Lung microvascular endothelial cell (primary cell): ENCODE data around the gene HTR1A. TPM values are rescaled to one million over a fixed set of nuclear protein-coding genes. Genes with fewer than 3 reads are reported as not detected.

Experiments
- DNase-seq, 2 donors: peaks; one replicate each; pipeline versions ENCODE4 v3.0.0 to v3.0.0-alpha.2; 2010; ENCODE audit warnings: low read depth in 2 of 2
- total RNA-seq: library from RNA; depleted of rRNA; stranded (reverse); fragments of >200 nt; gene quantifications from 2 replicates; pipeline ENCODE4 v1.2.1, GENCODE V29; 2014

HTR1A gene
- total RNA-seq, result not detected in 2 replicates

DNA sequence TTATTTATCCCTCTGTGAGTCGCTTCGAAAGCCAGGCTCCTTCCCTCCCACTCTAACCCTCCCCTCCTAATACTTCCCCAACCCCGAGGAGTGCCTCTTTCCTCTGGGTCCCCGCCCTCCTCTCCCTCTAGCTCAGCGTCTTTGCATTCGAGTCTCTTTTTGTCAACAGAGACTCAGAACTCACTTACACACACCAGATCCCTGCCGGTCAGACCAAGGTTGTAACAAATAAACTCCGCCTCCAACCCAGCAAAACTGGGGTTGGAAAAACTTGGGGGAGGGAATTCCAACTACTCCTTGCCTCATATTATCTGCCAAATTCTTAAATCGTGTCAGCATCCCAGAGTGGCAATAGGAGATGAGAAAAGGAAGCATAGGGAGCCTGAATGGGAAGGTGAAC is at the start of gene HTR1A:
Gene HTR1A (minus strand): TSS at position 167 of the 400 bp plus-strand sequence. CDS start 726 bp downstream, outside the sequence.
- no peak for DNase-seq

DNA sequence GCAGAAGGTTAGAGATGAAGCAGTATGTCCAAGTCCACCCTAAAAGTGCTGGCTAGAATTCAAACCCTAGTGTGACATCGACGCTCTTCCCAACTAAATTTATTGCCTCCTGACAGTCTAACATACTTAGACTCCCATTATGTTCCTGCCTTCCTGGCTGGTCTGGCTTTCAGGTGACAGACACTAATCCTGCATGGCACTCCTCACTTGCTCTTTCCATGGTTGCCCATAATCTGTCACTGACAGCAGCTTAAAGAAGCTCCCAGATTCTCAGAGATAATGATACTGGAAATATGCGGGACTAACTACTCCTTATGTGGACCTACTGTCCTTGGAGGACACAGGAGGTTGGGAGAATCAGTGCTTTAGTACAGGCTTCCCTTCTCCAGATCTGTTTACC is 41.7 kb upstream of the HTR1A start:
- DNase-seq, result no peak

DNA sequence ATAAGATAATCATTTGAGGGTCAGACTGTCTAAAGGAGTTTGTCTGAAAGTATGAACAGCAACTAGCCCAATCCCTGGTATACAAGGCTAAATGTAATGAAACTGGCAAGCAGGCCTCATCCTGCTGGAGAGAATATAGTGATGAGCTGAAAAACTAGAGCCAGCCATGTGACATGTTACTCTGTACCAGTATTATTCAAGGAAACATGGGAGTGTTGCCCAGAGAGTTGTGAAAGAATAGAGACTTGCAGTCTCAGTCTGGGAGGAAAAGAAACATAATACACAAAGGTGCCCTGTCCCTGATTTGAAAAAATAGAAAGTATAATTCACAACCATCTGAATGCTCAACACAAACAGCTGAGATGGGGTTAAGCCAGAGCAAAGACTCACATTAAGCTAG is 37.9 kb upstream of the HTR1A start:
- no peak for DNase-seq

DNA sequence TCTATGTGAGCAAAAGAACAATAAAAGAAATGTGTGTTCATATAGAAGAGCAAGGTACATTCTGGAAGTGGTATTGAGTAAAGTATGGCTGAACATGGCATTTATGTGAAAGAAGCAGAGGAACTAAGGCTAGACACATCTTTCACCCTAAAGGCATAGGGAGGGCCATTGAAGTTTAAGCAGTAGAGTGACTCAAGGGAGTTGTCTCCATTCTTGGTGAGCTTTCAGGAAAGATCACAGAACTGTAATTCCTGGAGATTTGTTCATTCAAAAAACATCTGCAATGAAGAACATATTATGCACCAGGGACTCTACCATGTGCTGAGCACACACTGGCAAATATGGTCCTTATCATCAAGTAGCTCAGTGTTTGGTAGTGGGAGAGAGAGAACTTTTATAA is 24.8 kb upstream of the HTR1A start:
- no peak for DNase-seq

DNA sequence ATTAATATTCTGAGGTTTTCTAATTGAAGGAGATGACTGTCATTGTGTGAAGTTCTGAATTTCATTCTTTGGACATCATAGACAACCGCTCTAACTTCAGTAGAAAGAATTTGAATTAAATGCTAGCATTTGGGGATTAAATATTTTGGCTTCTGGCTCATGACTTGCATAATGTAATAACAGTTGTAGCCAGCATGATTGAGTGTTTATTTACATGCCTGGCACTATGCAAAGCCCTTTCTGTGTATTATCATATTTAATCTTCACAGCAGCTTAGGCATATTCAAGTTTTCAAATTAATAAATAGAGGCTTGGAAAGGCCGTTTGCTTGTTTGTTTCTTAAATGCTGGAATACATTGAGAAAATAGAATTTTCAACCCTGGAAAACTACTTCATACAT is 19.6 kb upstream of the HTR1A start:
- DNase-seq, result no peak

DNA sequence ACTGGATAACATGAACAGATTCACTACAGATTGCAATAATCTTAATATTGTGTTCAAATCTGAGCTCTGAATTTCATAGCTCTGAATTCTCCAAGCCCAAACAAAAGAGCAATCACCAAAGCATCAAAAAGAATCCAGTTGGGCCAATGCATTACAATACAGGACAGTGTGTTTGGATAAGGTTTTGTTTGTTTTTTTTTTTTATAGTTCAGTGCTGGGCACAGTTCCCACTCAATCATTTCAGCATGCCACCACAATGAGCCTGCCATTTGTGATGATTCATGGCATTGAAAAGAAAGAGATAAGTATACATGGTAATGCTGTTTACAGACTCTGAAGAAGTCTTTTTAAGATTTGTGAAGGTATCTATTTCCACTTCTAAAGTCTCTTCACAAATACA is 1.7 kb upstream of the HTR1A start:
- DNase-seq, result no peak

DNA sequence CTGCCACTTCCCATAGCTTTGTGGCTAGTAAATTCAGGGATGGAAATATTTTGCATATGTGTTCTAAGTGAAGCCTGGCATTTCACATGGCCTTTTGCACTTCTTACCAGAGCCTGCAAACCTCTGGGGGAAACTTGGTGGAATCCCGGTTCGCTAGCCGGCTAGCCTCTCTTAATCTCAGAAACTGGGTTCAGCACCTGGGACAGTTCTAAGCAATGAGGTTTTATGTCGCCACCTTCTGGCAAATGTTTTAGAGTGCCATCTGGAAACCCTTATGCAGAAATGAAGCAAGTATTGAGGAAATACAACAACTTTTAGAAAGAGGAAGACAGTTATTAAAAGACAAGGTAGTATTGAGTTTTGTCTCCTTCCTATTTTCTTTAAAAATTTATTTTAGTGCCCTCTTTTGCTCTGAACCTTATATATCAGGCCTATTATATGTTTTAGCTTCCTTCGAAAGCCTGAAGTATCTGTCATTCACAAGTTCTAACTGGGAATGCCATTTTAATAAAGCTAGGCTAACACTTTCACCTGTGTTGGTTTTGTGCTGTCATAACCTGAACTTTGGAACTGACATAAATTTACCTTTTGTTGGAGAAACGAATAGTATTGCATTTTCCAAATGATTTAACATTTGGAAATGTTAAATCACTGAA is 963 bp upstream of the HTR1A start:
- peak; percentile 74 to 80 for DNase-seq

DNA sequence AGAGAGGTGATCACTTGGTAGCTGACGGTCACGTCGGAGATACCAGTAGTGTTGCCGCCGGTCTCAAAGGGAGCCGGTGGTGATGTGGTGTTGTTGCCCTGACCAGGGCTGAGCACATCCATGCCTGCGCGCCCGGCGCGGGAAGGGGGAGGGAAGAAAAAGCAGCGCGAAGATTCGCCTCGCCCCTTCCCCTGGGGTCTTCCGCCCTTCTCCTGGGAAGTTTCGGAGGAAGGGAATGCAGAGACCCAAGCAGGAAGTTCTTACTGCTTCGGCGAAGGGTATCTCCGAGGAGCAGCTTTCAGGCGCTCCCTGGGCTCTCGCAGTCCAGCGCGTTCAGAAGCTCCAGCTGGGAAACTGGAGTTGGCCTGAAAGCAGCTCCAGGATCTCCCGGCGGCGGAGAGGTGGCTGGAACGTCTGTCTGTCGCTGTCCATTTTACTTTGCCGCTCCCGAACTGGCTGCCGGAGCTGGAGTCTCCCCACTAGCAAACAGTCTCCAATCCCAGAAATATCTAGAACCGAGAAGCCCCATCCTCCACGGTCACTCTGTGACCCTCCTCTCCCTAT is 565 bp downstream of the HTR1A start:
- DNase-seq, result no peak

DNA sequence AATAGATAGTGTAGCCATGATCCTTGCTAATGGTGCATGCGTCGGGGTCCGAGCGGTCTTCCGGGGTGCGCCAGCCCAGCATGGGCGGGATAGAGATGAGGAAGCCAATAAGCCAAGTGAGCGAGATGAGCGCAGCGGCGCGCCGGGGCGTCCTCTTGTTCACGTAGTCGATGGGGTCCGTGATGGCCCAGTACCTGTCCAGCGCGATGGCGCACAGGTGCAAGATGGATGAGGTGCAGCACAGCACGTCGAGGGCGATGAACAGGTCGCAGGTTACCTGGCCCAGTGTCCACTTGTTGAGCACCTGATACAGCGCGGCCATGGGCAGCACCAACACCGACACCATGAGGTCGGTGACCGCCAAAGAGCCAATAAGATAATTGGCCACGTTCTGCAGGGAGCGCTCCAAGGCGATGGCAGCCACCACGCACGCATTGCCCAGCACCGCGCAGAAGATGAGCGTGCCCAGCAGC is 1.1 kb downstream of the HTR1A start:
- DNase-seq, result no peak

DNA sequence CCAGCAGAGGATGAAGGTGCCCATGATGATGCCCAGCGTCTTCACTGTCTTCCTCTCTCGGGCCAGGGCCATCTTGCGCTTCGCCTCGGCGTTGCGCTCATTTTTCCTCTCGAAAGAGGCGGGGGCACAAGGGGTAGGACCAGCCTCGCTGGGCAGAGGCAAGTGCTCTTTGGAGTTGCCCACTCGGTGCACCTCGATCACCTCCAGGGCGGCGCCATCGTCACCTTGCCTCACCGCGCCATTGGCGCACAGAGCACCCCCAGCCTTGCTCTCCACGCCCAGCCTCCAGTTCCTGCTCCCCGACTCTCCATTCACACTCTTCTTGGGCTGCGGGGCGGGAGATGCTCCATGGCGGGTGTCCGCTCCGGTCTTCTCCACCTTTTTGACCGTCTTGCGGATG is 1.6 kb downstream of the HTR1A start:
- no peak for DNase-seq

DNA sequence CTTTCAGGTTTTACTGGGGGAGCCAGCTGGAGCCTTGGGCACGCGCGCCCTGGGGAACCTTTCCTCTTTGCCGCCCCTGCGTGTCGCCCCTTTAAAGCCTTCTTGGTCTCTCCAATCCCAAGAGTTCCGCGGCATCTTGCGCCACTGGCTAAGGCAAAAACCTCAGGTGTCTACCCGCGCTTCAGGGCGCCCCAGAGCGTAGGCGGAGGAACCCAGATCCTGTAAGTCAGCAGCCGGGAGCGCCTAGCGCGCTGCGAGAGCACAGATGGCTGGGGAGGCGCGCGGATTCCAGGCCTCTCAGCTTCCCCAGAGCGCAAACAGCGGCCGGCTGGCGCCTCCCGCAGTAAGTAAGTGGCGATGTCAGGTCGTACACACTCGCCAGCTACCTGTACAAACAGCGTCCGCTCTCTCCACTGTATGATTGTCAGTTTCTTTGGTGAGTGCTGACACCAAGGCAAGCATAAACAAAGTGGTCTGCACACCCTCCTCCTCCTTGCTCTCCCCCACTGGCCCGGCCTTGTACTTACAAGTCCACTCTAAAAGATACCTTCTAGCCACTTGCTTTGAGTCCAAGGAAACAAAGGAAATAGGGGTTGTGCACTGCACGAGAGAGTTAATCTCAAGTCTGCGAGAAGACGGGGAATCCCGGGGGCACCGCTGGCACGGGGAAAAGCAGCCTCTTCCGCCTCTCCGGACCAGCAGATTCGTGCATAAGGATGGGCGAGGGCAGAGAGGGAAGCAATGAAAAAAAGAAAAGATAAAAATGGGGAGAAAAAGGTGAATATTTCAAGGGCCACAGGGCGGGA is 2.9 kb downstream of the HTR1A start:
- no peak for DNase-seq

DNA sequence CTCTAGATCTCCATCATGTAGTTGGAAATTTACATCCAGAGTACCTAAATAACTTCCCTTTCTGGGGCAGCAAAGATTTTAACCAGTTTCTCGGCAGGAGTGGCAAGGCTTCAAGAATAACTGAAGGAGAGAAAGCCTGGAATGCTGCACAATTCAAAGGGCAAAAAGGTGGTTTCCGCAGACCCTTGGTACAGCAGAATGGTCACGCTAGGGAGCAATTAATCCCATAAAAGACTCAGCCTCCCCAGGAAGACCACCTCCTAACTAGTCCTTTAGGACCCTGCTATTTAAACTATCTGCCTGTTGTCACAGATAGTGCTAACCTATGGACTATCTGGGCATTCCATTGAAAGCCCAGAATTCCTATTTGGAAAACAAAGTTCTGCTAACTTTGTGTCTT is 3.6 kb downstream of the HTR1A start:
- DNase-seq, result no peak

DNA sequence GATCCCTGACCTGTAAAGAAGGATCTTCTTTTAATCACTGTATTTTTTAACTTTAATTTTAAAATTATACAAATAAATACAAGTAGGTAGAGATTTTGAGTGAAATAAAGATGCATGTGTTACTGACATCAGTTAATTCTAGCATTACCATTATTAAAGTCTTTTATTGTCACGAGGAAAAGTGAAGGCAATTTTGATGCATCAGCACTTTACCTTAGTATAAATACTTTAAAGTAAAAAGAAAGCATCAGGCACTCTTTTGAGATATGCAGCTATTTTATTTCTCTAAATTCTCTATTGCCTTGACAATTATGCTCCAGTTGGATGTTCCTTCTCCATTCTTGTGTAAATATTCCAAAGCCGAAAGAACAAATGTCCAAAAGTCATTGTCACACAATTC is 4.6 kb downstream of the HTR1A start:
- no peak for DNase-seq

DNA sequence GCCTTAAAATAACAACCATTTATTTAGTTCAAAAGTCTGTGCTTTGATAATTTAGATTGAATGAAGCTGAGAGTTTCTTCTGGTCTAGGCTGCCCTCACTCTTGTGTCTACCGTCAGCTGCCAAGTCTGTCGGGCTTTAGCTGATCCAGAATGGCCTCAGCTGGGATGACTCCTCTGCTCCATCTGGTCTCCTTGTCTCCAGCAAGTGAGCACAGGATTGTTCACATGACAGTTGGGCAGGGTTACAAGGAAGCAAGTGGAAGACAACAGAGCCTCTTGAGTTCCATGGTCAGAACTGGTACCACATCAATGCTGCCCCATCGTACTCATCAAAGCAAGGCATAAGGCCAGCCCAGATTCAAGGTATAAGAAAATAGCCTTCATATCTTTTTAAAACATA is 9.0 kb downstream of the HTR1A start:
- no peak for DNase-seq

DNA sequence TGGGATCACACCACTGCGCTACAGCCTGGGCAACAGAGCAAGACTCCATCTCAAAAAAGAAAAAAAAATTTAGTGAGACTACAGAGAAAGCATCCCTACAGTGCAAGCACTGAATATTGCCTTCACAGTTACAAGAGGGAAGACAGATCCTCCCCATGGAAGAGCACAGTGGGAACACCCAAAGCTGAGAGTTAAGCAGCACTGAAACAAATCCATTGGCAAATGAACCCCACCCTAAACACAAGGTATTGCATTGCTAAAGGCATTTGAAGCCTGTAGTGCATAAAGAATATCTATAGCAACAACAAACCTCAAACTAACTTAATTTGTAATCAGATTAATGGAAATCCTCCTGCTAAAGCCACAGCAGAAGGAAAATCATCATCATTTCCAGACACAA is 27.1 kb downstream of the HTR1A start:
- no peak for DNase-seq

DNA sequence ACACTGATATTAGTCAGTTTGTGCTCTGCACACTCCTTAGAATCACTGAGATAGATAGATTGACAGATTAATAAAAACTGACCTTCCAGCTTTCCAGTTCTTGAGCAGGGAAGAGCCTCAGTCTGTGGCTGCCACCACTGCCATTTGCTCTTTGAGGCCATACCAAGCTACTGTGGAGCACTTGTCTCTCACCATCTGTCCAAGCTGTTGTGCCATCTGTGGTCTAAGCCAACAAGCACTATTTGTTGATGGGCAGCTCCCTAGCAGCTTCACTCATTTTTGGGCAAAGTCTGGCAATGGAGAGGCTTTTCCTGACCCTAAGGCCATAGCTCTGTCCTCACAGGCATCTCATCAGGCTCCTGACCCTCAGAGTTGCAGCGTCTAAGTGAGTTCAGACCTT is 30.4 kb downstream of the HTR1A start:
- DNase-seq, result no peak

DNA sequence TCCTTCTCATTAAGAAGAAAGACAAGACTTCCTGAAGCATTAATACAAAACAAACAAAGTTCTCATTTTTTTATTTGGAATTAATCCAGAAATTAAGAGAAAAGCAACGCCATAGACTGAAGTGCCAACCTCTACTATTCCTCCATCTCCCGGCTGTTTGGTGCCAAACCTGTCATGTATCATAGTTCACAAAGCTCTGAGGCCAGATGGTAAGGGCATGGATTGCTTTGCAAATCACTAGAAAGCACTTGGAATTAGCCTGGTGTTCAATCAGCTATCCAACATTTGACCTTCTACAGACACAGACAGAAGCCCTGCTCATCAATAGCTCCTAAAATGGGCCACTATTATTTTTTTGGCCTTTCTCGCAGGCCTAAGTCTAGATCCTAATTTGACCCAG is 33.8 kb downstream of the HTR1A start:
- no peak for DNase-seq

DNA sequence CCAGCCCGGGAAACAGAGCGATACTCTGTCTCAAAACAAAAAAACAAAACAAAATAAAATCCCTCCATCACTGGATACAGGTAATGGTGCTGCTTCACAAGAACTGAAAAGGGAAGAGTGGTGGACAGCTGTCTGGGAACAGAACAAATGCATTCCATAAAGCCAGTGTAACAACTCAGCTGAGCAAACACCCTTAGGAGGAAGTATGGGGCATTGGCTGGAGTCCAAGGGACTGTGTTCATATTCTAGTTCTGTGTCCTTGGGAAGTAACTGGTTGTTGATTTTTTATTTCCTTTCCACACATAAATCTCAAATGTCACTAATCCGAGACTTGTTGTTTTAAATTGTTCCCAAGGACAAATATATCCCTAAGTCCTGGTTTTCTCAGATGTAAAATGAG is 38.3 kb downstream of the HTR1A start:
- DNase-seq, result no peak

DNA sequence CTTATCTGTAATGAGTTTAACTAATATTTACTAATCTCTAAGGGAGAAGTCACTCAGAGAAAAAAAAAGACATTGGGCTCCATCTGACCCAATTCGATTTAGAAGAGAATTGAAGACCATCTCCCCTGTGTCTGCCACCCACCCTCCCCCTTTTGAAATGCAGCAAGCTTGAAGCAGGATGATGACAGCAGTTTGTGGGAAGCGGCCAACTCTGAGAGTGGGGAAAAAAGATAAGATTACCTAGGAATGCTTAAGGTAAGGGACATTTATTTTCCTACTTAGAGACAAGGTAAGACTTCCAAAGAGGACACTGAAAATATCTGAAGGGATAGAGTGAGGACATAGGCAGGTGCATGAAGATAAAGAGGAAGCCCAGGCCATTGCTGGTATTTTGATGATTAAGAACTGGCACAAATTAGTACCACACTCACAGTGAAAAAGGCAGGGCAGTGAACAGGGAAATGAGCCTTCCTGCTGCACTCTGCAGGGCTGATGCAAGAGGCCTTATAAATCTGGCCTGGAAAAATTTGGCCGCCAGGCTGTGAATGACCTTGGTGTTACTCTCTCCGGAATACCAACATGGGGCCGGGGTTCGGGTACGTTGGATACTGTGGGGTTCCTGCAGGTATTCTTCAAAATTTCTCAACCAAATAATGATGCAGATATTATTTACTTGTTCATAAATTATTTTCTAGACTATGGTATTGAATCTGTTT is 42.3 kb downstream of the HTR1A start:
- no peak for DNase-seq

DNA sequence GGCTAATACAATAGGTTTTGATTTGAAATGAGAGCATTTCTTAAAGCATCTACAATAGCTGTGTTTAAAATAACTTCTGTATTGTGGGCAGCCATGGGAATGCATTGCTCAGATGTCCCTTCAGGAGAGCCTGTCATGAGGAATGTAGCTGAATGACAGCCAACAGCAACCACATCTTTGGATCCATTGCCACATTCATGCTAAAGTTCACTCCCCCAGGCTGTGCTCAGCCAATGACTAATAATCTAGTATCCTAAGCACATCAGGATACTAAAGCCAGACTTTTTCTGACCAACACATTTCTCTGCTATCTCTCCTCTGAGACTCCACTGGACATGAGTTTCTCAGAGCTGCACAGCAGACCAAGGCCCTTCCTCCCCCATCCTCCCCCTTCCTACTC is 45.5 kb downstream of the HTR1A start:
- DNase-seq, result no peak

DNA sequence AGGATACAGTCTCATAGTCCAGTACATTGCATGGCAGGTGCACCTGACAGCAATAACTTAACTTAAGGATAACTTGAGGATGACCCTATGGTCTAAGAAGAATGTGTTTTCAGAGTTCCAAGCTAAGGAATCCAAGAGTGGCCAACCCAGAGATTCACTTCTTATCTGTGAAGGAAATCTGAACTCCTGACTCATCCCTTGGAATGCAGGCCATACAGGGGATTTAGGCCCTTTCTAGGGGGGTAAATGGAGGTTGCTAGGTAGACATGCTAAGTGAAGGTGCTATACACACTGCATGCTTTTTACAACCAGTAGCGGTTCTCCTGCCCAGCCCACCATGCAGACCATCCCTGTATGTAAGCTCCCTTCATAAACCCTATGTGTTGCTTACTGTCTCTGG is 50.4 kb downstream of the HTR1A start:
- DNase-seq, result no peak
